H9 (cell line): ENCODE data around the gene ANKRD12. TPM values are rescaled to one million over a fixed set of nuclear protein-coding genes. Genes with fewer than 3 reads are reported as not detected.

Experiments
- DNase-seq: peaks from one replicate; pipeline ENCODE4 v3.0.0-alpha.2; 2017
- H2AFZ ChIP-seq: one replicate; pipeline ENCODE4 v1.6.1; 2013; ENCODE audit warnings: mild to moderate bottlenecking, low read length, control low read depth, moderate library complexity
- H2AK5ac ChIP-seq: 2 replicates; pipeline ENCODE4 v1.6.1; 2013; ENCODE audit warnings: low read length, control low read depth, mixed read lengths; ENCODE audit not compliant: insufficient read length
- H2BK120ac ChIP-seq: one replicate; pipeline ENCODE4 v1.6.1; 2013; ENCODE audit warnings: low read depth, mild to moderate bottlenecking, low read length, control low read depth, inconsistent platforms; ENCODE audit not compliant: poor library complexity, severe bottlenecking
- H2BK12ac ChIP-seq: 2 replicates; pipeline ENCODE4 v1.6.1; 2013; ENCODE audit warnings: low read length, control low read depth, mixed read lengths, low read depth; ENCODE audit not compliant: insufficient read length
- H2BK15ac ChIP-seq: 2 replicates; pipeline ENCODE4 v1.6.1; 2013; ENCODE audit warnings: low read depth, low read length, control low read depth
- H2BK20ac ChIP-seq: one replicate; pipeline ENCODE4 v1.6.1; 2013; ENCODE audit warnings: low read depth, mild to moderate bottlenecking, low read length, control low read depth, inconsistent platforms; ENCODE audit not compliant: poor library complexity, severe bottlenecking
- H2BK5ac ChIP-seq: 2 replicates; pipeline ENCODE4 v1.6.1; 2013; ENCODE audit warnings: low read length, control low read depth, mixed read lengths; ENCODE audit not compliant: insufficient read length
- H3K14ac ChIP-seq: 2 replicates; pipeline ENCODE4 v1.6.1; 2013; ENCODE audit warnings: low read length, control low read depth; ENCODE audit not compliant: insufficient read depth
- H3K18ac ChIP-seq: 2 replicates; pipeline ENCODE4 v1.6.1; 2013; ENCODE audit warnings: low read depth, mild to moderate bottlenecking, mixed read lengths, low read length, control low read depth; ENCODE audit not compliant: insufficient read length
- H3K23ac ChIP-seq: 2 replicates; pipeline ENCODE4 v1.6.1; 2013; ENCODE audit warnings: low read length, control low read depth, mixed read lengths, low read depth; ENCODE audit not compliant: insufficient read length
- H3K23me2 ChIP-seq: 2 replicates; pipeline ENCODE4 v1.6.1; 2013; ENCODE audit warnings: low read depth, mild to moderate bottlenecking, mixed read lengths, low read length, control low read depth; ENCODE audit not compliant: insufficient read length, poor library complexity, severe bottlenecking
- H3K27ac ChIP-seq: 2 replicates; pipeline ENCODE4 v1.5.1; 2013; ENCODE audit warnings: low read length, control low read depth, mixed read lengths, low read depth; ENCODE audit not compliant: insufficient read length
- H3K27me3 ChIP-seq: 2 replicates; pipeline ENCODE4 v1.6.1; 2013; ENCODE audit warnings: low read length, control low read depth, inconsistent platforms; ENCODE audit not compliant: insufficient read depth
- H3K4ac ChIP-seq: 2 replicates; pipeline ENCODE4 v1.6.1; 2013; ENCODE audit warnings: low read depth, mild to moderate bottlenecking, control low read depth, inconsistent platforms, low read length, moderate library complexity
- H3K4me1 ChIP-seq: 2 replicates; pipeline ENCODE4 v1.6.1; 2013; ENCODE audit warnings: low read length, control low read depth, inconsistent platforms; ENCODE audit not compliant: insufficient read depth
- H3K4me2 ChIP-seq: 2 replicates; pipeline ENCODE4 v1.6.1; 2013; ENCODE audit warnings: low read length, control low read depth, mixed read lengths; ENCODE audit not compliant: insufficient read length, insufficient read depth
- H3K56ac ChIP-seq: 2 replicates; pipeline ENCODE4 v1.6.1; 2013; ENCODE audit warnings: low read depth, mild to moderate bottlenecking, mixed read lengths, low read length, control low read depth; ENCODE audit not compliant: insufficient read length
- H3K79me1 ChIP-seq: 2 replicates; pipeline ENCODE4 v1.6.1; 2013; ENCODE audit warnings: low read depth, mild to moderate bottlenecking, moderate library complexity, low read length, control low read depth, inconsistent platforms; ENCODE audit not compliant: insufficient read depth, poor library complexity, severe bottlenecking
- H3K79me2 ChIP-seq: 2 replicates; pipeline ENCODE4 v1.6.1; 2013; ENCODE audit warnings: low read length, control low read depth, inconsistent platforms; ENCODE audit not compliant: insufficient read depth
- H3K9ac ChIP-seq: 2 replicates; pipeline ENCODE4 v1.6.1; 2013; ENCODE audit warnings: low read length, control low read depth, mixed read lengths; ENCODE audit not compliant: insufficient read length; ENCODE audit errors: extremely low read depth
- H3K9me3 ChIP-seq: one replicate; pipeline ENCODE4 v1.6.1; 2013; ENCODE audit warnings: low read depth, low read length, inconsistent platforms; ENCODE audit not compliant: control insufficient read depth
- H3T11ph ChIP-seq: one replicate; pipeline ENCODE4 v1.6.1; 2013; ENCODE audit warnings: mild to moderate bottlenecking, low read length, control low read depth, inconsistent platforms
- H4K20me1 ChIP-seq: one replicate; pipeline ENCODE4 v1.6.1; 2013; ENCODE audit not compliant: control insufficient read depth, insufficient read length, insufficient read depth
- H4K5ac ChIP-seq: 2 replicates; pipeline ENCODE4 v1.6.1; 2013; ENCODE audit warnings: low read depth, mild to moderate bottlenecking, mixed read lengths, low read length, control low read depth; ENCODE audit not compliant: insufficient read length
- H4K8ac ChIP-seq: replicated peaks from 2 replicates; pipeline ENCODE4 v1.6.1; 2013; ENCODE audit warnings: low read length, control low read depth, mixed read lengths, low read depth; ENCODE audit not compliant: insufficient read length
- H4K91ac ChIP-seq: 2 replicates; pipeline ENCODE4 v1.6.1; 2013; ENCODE audit warnings: low read depth, mild to moderate bottlenecking, moderate library complexity, mixed read lengths, low read length, control low read depth; ENCODE audit not compliant: insufficient read length
- H3K27ac Mint-ChIP-seq, 3 experiments: 2 replicates in 2 of 3; 3 replicates in 1 of 3; pipeline ENCODE4 v1.8.0; 2020 to 2021; ENCODE audit warnings: mixed read lengths in 3 of 3, mild to moderate bottlenecking in 1 of 3, moderate library complexity in 1 of 3
- H3K27me3 Mint-ChIP-seq: 2 replicates; pipeline ENCODE4 v1.8.0; 2021; ENCODE audit warnings: low read depth, mild to moderate bottlenecking, moderate library complexity, mixed read lengths
- H3K36me3 Mint-ChIP-seq, 3 experiments: 2 replicates in 2 of 3; 3 replicates in 1 of 3; pipeline ENCODE4 v1.8.0; 2020 to 2021; ENCODE audit warnings: low read depth in 3 of 3, mixed read lengths in 3 of 3; ENCODE audit not compliant: insufficient read depth in 1 of 3
- H3K4me1 Mint-ChIP-seq, 2 experiments: 2 replicates each; pipeline ENCODE4 v1.8.0; 2020; ENCODE audit warnings: mixed read lengths in 2 of 2
- H3K4me3 Mint-ChIP-seq, 2 experiments: 2 replicates in 1 of 2; 3 replicates in 1 of 2; pipeline ENCODE4 v1.8.0; 2020 to 2021; ENCODE audit warnings: mild to moderate bottlenecking in 2 of 2, mixed read lengths in 2 of 2, moderate library complexity in 1 of 2
- H3K9me3 Mint-ChIP-seq, 2 experiments: 2 replicates in 1 of 2; 3 replicates in 1 of 2; pipeline ENCODE4 v1.8.0; 2020; ENCODE audit warnings: mild to moderate bottlenecking in 2 of 2, mixed read lengths in 2 of 2, moderate library complexity in 1 of 2
- CTCF ChIP-seq: fragments of 200-600 bp; sonication (generic); conservative IDR thresholded peaks from 3 replicates; pipeline ENCODE4 v1.8.0; 2021; ENCODE audit warnings: antibody characterized with exemption, mild to moderate bottlenecking
- WGBS: extraction: QIAGEN DNeasy Blood & Tissue Kit; methylation state at CpG from one replicate; pipeline ENCODE4 v1.1.7; 2013; ENCODE audit warnings: missing lambda C conversion rate, low lambda C conversion rate, mixed read lengths; ENCODE audit not compliant: insufficient read length; ENCODE audit errors: extremely low coverage; 5-methylcytosine and 5-hydroxymethylcytosine counted together
- total RNA-seq: library from RNA; stranded (reverse); gene quantifications from 2 replicates; pipeline ENCODE4 v1.2.1, GENCODE V29; 2021

Gene ANKRD12
- total RNA-seq, 1 experiment from 2014 or later: 38.9 TPM

- Histone ChIP-seq H3K23me2 (peaks cover 9% of the 10 kb centered on the region), H3K14ac (no peak overlapping the region), H3T11ph (no peak overlapping the region), H4K8ac (no peak overlapping the region), H4K5ac (no peak overlapping the region), H2AK5ac (no peak overlapping the region), H2AFZ (no peak overlapping the region), H3K79me2 (peaks cover 7% of the 10 kb centered on the region; the same call in 1 of the 2 replicates), H3K27me3 (no peaks in the 10 kb centered on the region), H4K91ac (no peak overlapping the region), H2BK15ac (no peak overlapping the region), H3K27ac (no peak overlapping the region), H2BK12ac (no peak overlapping the region), H3K4me1 (no peaks in the 10 kb centered on the region; the same call in 1 of the 2 replicates), H3K4ac (no peak overlapping the region), H2BK5ac (no peak overlapping the region), H2BK120ac (no peak overlapping the region), H3K9me3 (no peaks in the 10 kb centered on the region), H3K9ac (no peak overlapping the region), H3K79me1 (peaks cover 4% of the 10 kb centered on the region), H3K4me2 (no peak overlapping the region), H4K20me1 (peaks cover 3% of the 10 kb centered on the region), H3K56ac (no peak overlapping the region), H2BK20ac (no peak overlapping the region), H3K23ac (no peak overlapping the region), H3K18ac (no peak overlapping the region)
- Mint-ChIP-seq H3K4me3 (no peak overlapping the region), H3K4me1 (peaks cover 34 to 38% of the 10 kb centered on the region in 2 experiments), H3K27ac (0 out of 7 replicates have a peak overlapping the region, but pooled peaks of 1 of the 3 experiments have one; percentile 51), H3K27me3 (no peaks in the 10 kb centered on the region), H3K36me3 (peaks cover 0 to 3% (median 3%) of the 10 kb centered on the region in 3 experiments; a peak in 5 of 7 replicates), H3K9me3 (no peaks in the 10 kb centered on the region)
- no peak for DNase-seq
- TF ChIP-seq CTCF: no peak
- no CpG with 5 or more reads among the region's 7 CpGs for WGBS
These were observed 2.9 kb downstream of the ANKRD12 start for GRCh38 chr18:9139400-9140039.
